H9 (cell line): ENCODE data around the gene TLR6. TPM values are rescaled to one million over a fixed set of nuclear protein-coding genes. Genes with fewer than 3 reads are reported as not detected.

ENCODE experiments used
- DNase-seq: peaks from one replicate; pipeline ENCODE4 v3.0.0-alpha.2; 2017
- H2AFZ ChIP-seq: one replicate; pipeline ENCODE4 v1.6.1; 2013; ENCODE audit warnings: mild to moderate bottlenecking, low read length, control low read depth, moderate library complexity
- H2AK5ac ChIP-seq: 2 replicates; pipeline ENCODE4 v1.6.1; 2013; ENCODE audit warnings: low read length, control low read depth, mixed read lengths; ENCODE audit not compliant: insufficient read length
- H2BK120ac ChIP-seq: one replicate; pipeline ENCODE4 v1.6.1; 2013; ENCODE audit warnings: low read depth, mild to moderate bottlenecking, low read length, control low read depth, inconsistent platforms; ENCODE audit not compliant: poor library complexity, severe bottlenecking
- H2BK12ac ChIP-seq: 2 replicates; pipeline ENCODE4 v1.6.1; 2013; ENCODE audit warnings: low read length, control low read depth, mixed read lengths, low read depth; ENCODE audit not compliant: insufficient read length
- H2BK15ac ChIP-seq: 2 replicates; pipeline ENCODE4 v1.6.1; 2013; ENCODE audit warnings: low read depth, low read length, control low read depth
- H2BK20ac ChIP-seq: one replicate; pipeline ENCODE4 v1.6.1; 2013; ENCODE audit warnings: low read depth, mild to moderate bottlenecking, low read length, control low read depth, inconsistent platforms; ENCODE audit not compliant: poor library complexity, severe bottlenecking
- H2BK5ac ChIP-seq: 2 replicates; pipeline ENCODE4 v1.6.1; 2013; ENCODE audit warnings: low read length, control low read depth, mixed read lengths; ENCODE audit not compliant: insufficient read length
- H3K14ac ChIP-seq: 2 replicates; pipeline ENCODE4 v1.6.1; 2013; ENCODE audit warnings: low read length, control low read depth; ENCODE audit not compliant: insufficient read depth
- H3K18ac ChIP-seq: 2 replicates; pipeline ENCODE4 v1.6.1; 2013; ENCODE audit warnings: low read depth, mild to moderate bottlenecking, mixed read lengths, low read length, control low read depth; ENCODE audit not compliant: insufficient read length
- H3K23ac ChIP-seq: 2 replicates; pipeline ENCODE4 v1.6.1; 2013; ENCODE audit warnings: low read length, control low read depth, mixed read lengths, low read depth; ENCODE audit not compliant: insufficient read length
- H3K23me2 ChIP-seq: 2 replicates; pipeline ENCODE4 v1.6.1; 2013; ENCODE audit warnings: low read depth, mild to moderate bottlenecking, mixed read lengths, low read length, control low read depth; ENCODE audit not compliant: insufficient read length, poor library complexity, severe bottlenecking
- H3K27ac ChIP-seq: 2 replicates; pipeline ENCODE4 v1.5.1; 2013; ENCODE audit warnings: low read length, control low read depth, mixed read lengths, low read depth; ENCODE audit not compliant: insufficient read length
- H3K27me3 ChIP-seq: 2 replicates; pipeline ENCODE4 v1.6.1; 2013; ENCODE audit warnings: low read length, control low read depth, inconsistent platforms; ENCODE audit not compliant: insufficient read depth
- H3K4ac ChIP-seq: 2 replicates; pipeline ENCODE4 v1.6.1; 2013; ENCODE audit warnings: low read depth, mild to moderate bottlenecking, control low read depth, inconsistent platforms, low read length, moderate library complexity
- H3K4me1 ChIP-seq: 2 replicates; pipeline ENCODE4 v1.6.1; 2013; ENCODE audit warnings: low read length, control low read depth, inconsistent platforms; ENCODE audit not compliant: insufficient read depth
- H3K4me2 ChIP-seq: 2 replicates; pipeline ENCODE4 v1.6.1; 2013; ENCODE audit warnings: low read length, control low read depth, mixed read lengths; ENCODE audit not compliant: insufficient read length, insufficient read depth
- H3K56ac ChIP-seq: 2 replicates; pipeline ENCODE4 v1.6.1; 2013; ENCODE audit warnings: low read depth, mild to moderate bottlenecking, mixed read lengths, low read length, control low read depth; ENCODE audit not compliant: insufficient read length
- H3K79me1 ChIP-seq: 2 replicates; pipeline ENCODE4 v1.6.1; 2013; ENCODE audit warnings: low read depth, mild to moderate bottlenecking, moderate library complexity, low read length, control low read depth, inconsistent platforms; ENCODE audit not compliant: insufficient read depth, poor library complexity, severe bottlenecking
- H3K79me2 ChIP-seq: 2 replicates; pipeline ENCODE4 v1.6.1; 2013; ENCODE audit warnings: low read length, control low read depth, inconsistent platforms; ENCODE audit not compliant: insufficient read depth
- H3K9ac ChIP-seq: 2 replicates; pipeline ENCODE4 v1.6.1; 2013; ENCODE audit warnings: low read length, control low read depth, mixed read lengths; ENCODE audit not compliant: insufficient read length; ENCODE audit errors: extremely low read depth
- H3K9me3 ChIP-seq: one replicate; pipeline ENCODE4 v1.6.1; 2013; ENCODE audit warnings: low read depth, low read length, inconsistent platforms; ENCODE audit not compliant: control insufficient read depth
- H3T11ph ChIP-seq: one replicate; pipeline ENCODE4 v1.6.1; 2013; ENCODE audit warnings: mild to moderate bottlenecking, low read length, control low read depth, inconsistent platforms
- H4K20me1 ChIP-seq: one replicate; pipeline ENCODE4 v1.6.1; 2013; ENCODE audit not compliant: control insufficient read depth, insufficient read length, insufficient read depth
- H4K5ac ChIP-seq: 2 replicates; pipeline ENCODE4 v1.6.1; 2013; ENCODE audit warnings: low read depth, mild to moderate bottlenecking, mixed read lengths, low read length, control low read depth; ENCODE audit not compliant: insufficient read length
- H4K8ac ChIP-seq: replicated peaks from 2 replicates; pipeline ENCODE4 v1.6.1; 2013; ENCODE audit warnings: low read length, control low read depth, mixed read lengths, low read depth; ENCODE audit not compliant: insufficient read length
- H4K91ac ChIP-seq: 2 replicates; pipeline ENCODE4 v1.6.1; 2013; ENCODE audit warnings: low read depth, mild to moderate bottlenecking, moderate library complexity, mixed read lengths, low read length, control low read depth; ENCODE audit not compliant: insufficient read length
- H3K27ac Mint-ChIP-seq, 3 experiments: 2 replicates in 2 of 3; 3 replicates in 1 of 3; pipeline ENCODE4 v1.8.0; 2020 to 2021; ENCODE audit warnings: mixed read lengths in 3 of 3, mild to moderate bottlenecking in 1 of 3, moderate library complexity in 1 of 3
- H3K27me3 Mint-ChIP-seq: 2 replicates; pipeline ENCODE4 v1.8.0; 2021; ENCODE audit warnings: low read depth, mild to moderate bottlenecking, moderate library complexity, mixed read lengths
- H3K36me3 Mint-ChIP-seq, 3 experiments: 2 replicates in 2 of 3; 3 replicates in 1 of 3; pipeline ENCODE4 v1.8.0; 2020 to 2021; ENCODE audit warnings: low read depth in 3 of 3, mixed read lengths in 3 of 3; ENCODE audit not compliant: insufficient read depth in 1 of 3
- H3K4me1 Mint-ChIP-seq, 2 experiments: 2 replicates each; pipeline ENCODE4 v1.8.0; 2020; ENCODE audit warnings: mixed read lengths in 2 of 2
- H3K4me3 Mint-ChIP-seq, 2 experiments: 2 replicates in 1 of 2; 3 replicates in 1 of 2; pipeline ENCODE4 v1.8.0; 2020 to 2021; ENCODE audit warnings: mild to moderate bottlenecking in 2 of 2, mixed read lengths in 2 of 2, moderate library complexity in 1 of 2
- H3K9me3 Mint-ChIP-seq, 2 experiments: 2 replicates in 1 of 2; 3 replicates in 1 of 2; pipeline ENCODE4 v1.8.0; 2020; ENCODE audit warnings: mild to moderate bottlenecking in 2 of 2, mixed read lengths in 2 of 2, moderate library complexity in 1 of 2
- CTCF ChIP-seq: fragments of 200-600 bp; sonication (generic); conservative IDR thresholded peaks from 3 replicates; pipeline ENCODE4 v1.8.0; 2021; ENCODE audit warnings: antibody characterized with exemption, mild to moderate bottlenecking
- total RNA-seq: library from RNA; stranded (reverse); gene quantifications from 2 replicates; pipeline ENCODE4 v1.2.1, GENCODE V29; 2021

TLR6 gene
- total RNA-seq, 1 experiment from 2014 or later: 0.11 TPM

- Histone ChIP-seq H3K79me1 (no peaks in the 10 kb centered on the region), H3K79me2 (no peaks in the 10 kb centered on the region), H3K27ac (no peak overlapping the region), H3K14ac (no peak overlapping the region), H3K4ac (no peak overlapping the region), H2AFZ (no peak overlapping the region), H2AK5ac (no peak overlapping the region), H3K18ac (no peak overlapping the region), H2BK5ac (no peak overlapping the region), H3K9ac (no peak overlapping the region), H2BK120ac (no peak overlapping the region), H3K56ac (no peak overlapping the region), H4K8ac (no peak overlapping the region), H3K27me3 (no peaks in the 10 kb centered on the region), H3K4me2 (no peak overlapping the region), H3K4me1 (no peaks in the 10 kb centered on the region), H4K91ac (no peak overlapping the region), H4K20me1 (no peaks in the 10 kb centered on the region), H4K5ac (no peak overlapping the region), H3K23ac (no peak overlapping the region), H2BK12ac (no peak overlapping the region), H3K9me3 (no peaks in the 10 kb centered on the region), H2BK20ac (no peak overlapping the region), H3K23me2 (no peaks in the 10 kb centered on the region), H3T11ph (no peak overlapping the region), H2BK15ac (no peak overlapping the region)
- no peaks in the 10 kb centered on the region for H3K27me3 Mint-ChIP-seq
- no peak for TF ChIP-seq CTCF
- H3K27ac Mint-ChIP-seq: no peak overlapping the region
- no peaks in the 10 kb centered on the region; a peak in 2 of 7 replicates for H3K36me3 Mint-ChIP-seq
- peaks cover 0 to 1% of the 10 kb centered on the region in 2 experiments; a peak in 2 of 4 replicates for H3K4me1 Mint-ChIP-seq
- no peak for DNase-seq
- peaks cover 0 to 10% of the 10 kb centered on the region in 2 experiments; a peak in 3 of 5 replicates for H3K9me3 Mint-ChIP-seq
- H3K4me3 Mint-ChIP-seq: no peak overlapping the region
These were observed 19.3 kb downstream of the TLR6 start for GRCh38 chr4:38837334-38837733.
